H9 (cell line): ENCODE measurements around the gene ARFGAP2. TPM values are rescaled to one million over a fixed set of nuclear protein-coding genes. Genes with fewer than 3 reads are reported as not detected.

Experiments
- DNase-seq: peaks from one replicate; pipeline ENCODE4 v3.0.0-alpha.2; 2017
- H2AFZ ChIP-seq: one replicate; pipeline ENCODE4 v1.6.1; 2013; ENCODE audit warnings: mild to moderate bottlenecking, low read length, control low read depth, moderate library complexity
- H2AK5ac ChIP-seq: 2 replicates; pipeline ENCODE4 v1.6.1; 2013; ENCODE audit warnings: low read length, control low read depth, mixed read lengths; ENCODE audit not compliant: insufficient read length
- H2BK120ac ChIP-seq: one replicate; pipeline ENCODE4 v1.6.1; 2013; ENCODE audit warnings: low read depth, mild to moderate bottlenecking, low read length, control low read depth, inconsistent platforms; ENCODE audit not compliant: poor library complexity, severe bottlenecking
- H2BK12ac ChIP-seq: 2 replicates; pipeline ENCODE4 v1.6.1; 2013; ENCODE audit warnings: low read length, control low read depth, mixed read lengths, low read depth; ENCODE audit not compliant: insufficient read length
- H2BK15ac ChIP-seq: 2 replicates; pipeline ENCODE4 v1.6.1; 2013; ENCODE audit warnings: low read depth, low read length, control low read depth
- H2BK20ac ChIP-seq: one replicate; pipeline ENCODE4 v1.6.1; 2013; ENCODE audit warnings: low read depth, mild to moderate bottlenecking, low read length, control low read depth, inconsistent platforms; ENCODE audit not compliant: poor library complexity, severe bottlenecking
- H2BK5ac ChIP-seq: 2 replicates; pipeline ENCODE4 v1.6.1; 2013; ENCODE audit warnings: low read length, control low read depth, mixed read lengths; ENCODE audit not compliant: insufficient read length
- H3K14ac ChIP-seq: 2 replicates; pipeline ENCODE4 v1.6.1; 2013; ENCODE audit warnings: low read length, control low read depth; ENCODE audit not compliant: insufficient read depth
- H3K18ac ChIP-seq: 2 replicates; pipeline ENCODE4 v1.6.1; 2013; ENCODE audit warnings: low read depth, mild to moderate bottlenecking, mixed read lengths, low read length, control low read depth; ENCODE audit not compliant: insufficient read length
- H3K23ac ChIP-seq: 2 replicates; pipeline ENCODE4 v1.6.1; 2013; ENCODE audit warnings: low read length, control low read depth, mixed read lengths, low read depth; ENCODE audit not compliant: insufficient read length
- H3K23me2 ChIP-seq: 2 replicates; pipeline ENCODE4 v1.6.1; 2013; ENCODE audit warnings: low read depth, mild to moderate bottlenecking, mixed read lengths, low read length, control low read depth; ENCODE audit not compliant: insufficient read length, poor library complexity, severe bottlenecking
- H3K27ac ChIP-seq: 2 replicates; pipeline ENCODE4 v1.5.1; 2013; ENCODE audit warnings: low read length, control low read depth, mixed read lengths, low read depth; ENCODE audit not compliant: insufficient read length
- H3K27me3 ChIP-seq: 2 replicates; pipeline ENCODE4 v1.6.1; 2013; ENCODE audit warnings: low read length, control low read depth, inconsistent platforms; ENCODE audit not compliant: insufficient read depth
- H3K4ac ChIP-seq: 2 replicates; pipeline ENCODE4 v1.6.1; 2013; ENCODE audit warnings: low read depth, mild to moderate bottlenecking, control low read depth, inconsistent platforms, low read length, moderate library complexity
- H3K4me1 ChIP-seq: 2 replicates; pipeline ENCODE4 v1.6.1; 2013; ENCODE audit warnings: low read length, control low read depth, inconsistent platforms; ENCODE audit not compliant: insufficient read depth
- H3K4me2 ChIP-seq: 2 replicates; pipeline ENCODE4 v1.6.1; 2013; ENCODE audit warnings: low read length, control low read depth, mixed read lengths; ENCODE audit not compliant: insufficient read length, insufficient read depth
- H3K56ac ChIP-seq: 2 replicates; pipeline ENCODE4 v1.6.1; 2013; ENCODE audit warnings: low read depth, mild to moderate bottlenecking, mixed read lengths, low read length, control low read depth; ENCODE audit not compliant: insufficient read length
- H3K79me1 ChIP-seq: 2 replicates; pipeline ENCODE4 v1.6.1; 2013; ENCODE audit warnings: low read depth, mild to moderate bottlenecking, moderate library complexity, low read length, control low read depth, inconsistent platforms; ENCODE audit not compliant: insufficient read depth, poor library complexity, severe bottlenecking
- H3K79me2 ChIP-seq: 2 replicates; pipeline ENCODE4 v1.6.1; 2013; ENCODE audit warnings: low read length, control low read depth, inconsistent platforms; ENCODE audit not compliant: insufficient read depth
- H3K9ac ChIP-seq: 2 replicates; pipeline ENCODE4 v1.6.1; 2013; ENCODE audit warnings: low read length, control low read depth, mixed read lengths; ENCODE audit not compliant: insufficient read length; ENCODE audit errors: extremely low read depth
- H3K9me3 ChIP-seq: one replicate; pipeline ENCODE4 v1.6.1; 2013; ENCODE audit warnings: low read depth, low read length, inconsistent platforms; ENCODE audit not compliant: control insufficient read depth
- H3T11ph ChIP-seq: one replicate; pipeline ENCODE4 v1.6.1; 2013; ENCODE audit warnings: mild to moderate bottlenecking, low read length, control low read depth, inconsistent platforms
- H4K20me1 ChIP-seq: one replicate; pipeline ENCODE4 v1.6.1; 2013; ENCODE audit not compliant: control insufficient read depth, insufficient read length, insufficient read depth
- H4K5ac ChIP-seq: 2 replicates; pipeline ENCODE4 v1.6.1; 2013; ENCODE audit warnings: low read depth, mild to moderate bottlenecking, mixed read lengths, low read length, control low read depth; ENCODE audit not compliant: insufficient read length
- H4K8ac ChIP-seq: replicated peaks from 2 replicates; pipeline ENCODE4 v1.6.1; 2013; ENCODE audit warnings: low read length, control low read depth, mixed read lengths, low read depth; ENCODE audit not compliant: insufficient read length
- H4K91ac ChIP-seq: 2 replicates; pipeline ENCODE4 v1.6.1; 2013; ENCODE audit warnings: low read depth, mild to moderate bottlenecking, moderate library complexity, mixed read lengths, low read length, control low read depth; ENCODE audit not compliant: insufficient read length
- H3K27ac Mint-ChIP-seq, 3 experiments: 2 replicates in 2 of 3; 3 replicates in 1 of 3; pipeline ENCODE4 v1.8.0; 2020 to 2021; ENCODE audit warnings: mixed read lengths in 3 of 3, mild to moderate bottlenecking in 1 of 3, moderate library complexity in 1 of 3
- H3K27me3 Mint-ChIP-seq: 2 replicates; pipeline ENCODE4 v1.8.0; 2021; ENCODE audit warnings: low read depth, mild to moderate bottlenecking, moderate library complexity, mixed read lengths
- H3K36me3 Mint-ChIP-seq, 3 experiments: 2 replicates in 2 of 3; 3 replicates in 1 of 3; pipeline ENCODE4 v1.8.0; 2020 to 2021; ENCODE audit warnings: low read depth in 3 of 3, mixed read lengths in 3 of 3; ENCODE audit not compliant: insufficient read depth in 1 of 3
- H3K4me1 Mint-ChIP-seq, 2 experiments: 2 replicates each; pipeline ENCODE4 v1.8.0; 2020; ENCODE audit warnings: mixed read lengths in 2 of 2
- H3K4me3 Mint-ChIP-seq, 2 experiments: 2 replicates in 1 of 2; 3 replicates in 1 of 2; pipeline ENCODE4 v1.8.0; 2020 to 2021; ENCODE audit warnings: mild to moderate bottlenecking in 2 of 2, mixed read lengths in 2 of 2, moderate library complexity in 1 of 2
- H3K9me3 Mint-ChIP-seq, 2 experiments: 2 replicates in 1 of 2; 3 replicates in 1 of 2; pipeline ENCODE4 v1.8.0; 2020; ENCODE audit warnings: mild to moderate bottlenecking in 2 of 2, mixed read lengths in 2 of 2, moderate library complexity in 1 of 2
- CTCF ChIP-seq: fragments of 200-600 bp; sonication (generic); conservative IDR thresholded peaks from 3 replicates; pipeline ENCODE4 v1.8.0; 2021; ENCODE audit warnings: antibody characterized with exemption, mild to moderate bottlenecking
- WGBS: extraction: QIAGEN DNeasy Blood & Tissue Kit; methylation state at CpG from one replicate; pipeline ENCODE4 v1.1.7; 2013; ENCODE audit warnings: missing lambda C conversion rate, low lambda C conversion rate, mixed read lengths; ENCODE audit not compliant: insufficient read length; ENCODE audit errors: extremely low coverage; 5-methylcytosine and 5-hydroxymethylcytosine counted together
- total RNA-seq: library from RNA; stranded (reverse); gene quantifications from 2 replicates; pipeline ENCODE4 v1.2.1, GENCODE V29; 2021

ARFGAP2 gene
- total RNA-seq, 1 experiment from 2014 or later: 72.3 TPM

- H2AFZ ChIP-seq: no peak overlapping the region
- H3K23ac ChIP-seq: no peak overlapping the region
- no peaks in the 10 kb centered on the region for H3K27me3 ChIP-seq
- H2BK20ac ChIP-seq: no peak overlapping the region
- H3K4me2 ChIP-seq: no peak overlapping the region
- Mint-ChIP-seq H3K4me1 (peaks cover 8 to 19% of the 10 kb centered on the region in 2 experiments), H3K36me3 (peaks cover 2 to 11% (median 8%) of the 10 kb centered on the region in 3 experiments; a peak in 6 of 7 replicates), H3K27ac (no peak overlapping the region), H3K9me3 (no peaks in the 10 kb centered on the region), H3K27me3 (no peaks in the 10 kb centered on the region), H3K4me3 (no peak overlapping the region)
- no peak for TF ChIP-seq CTCF
- H3K4me1 ChIP-seq: no peaks in the 10 kb centered on the region
- H2BK15ac ChIP-seq: no peak overlapping the region
- H3K56ac ChIP-seq: no peak overlapping the region
- H4K20me1 ChIP-seq: no peaks in the 10 kb centered on the region
- no peak overlapping the region for H2BK5ac ChIP-seq
- H3K4ac ChIP-seq: no peak overlapping the region
- H3K18ac ChIP-seq: no peak overlapping the region
- no peak overlapping the region for H3T11ph ChIP-seq
- H4K91ac ChIP-seq: no peak overlapping the region
- no peak overlapping the region for H4K5ac ChIP-seq
- H2BK120ac ChIP-seq: no peak overlapping the region
- no peak overlapping the region for H2AK5ac ChIP-seq
- no peak for DNase-seq
- no peaks in the 10 kb centered on the region for H3K9me3 ChIP-seq
- no CpG with 5 or more reads among the region's 4 CpGs for WGBS
- H3K79me2 ChIP-seq: no peaks in the 10 kb centered on the region
- H2BK12ac ChIP-seq: no peak overlapping the region
- H3K27ac ChIP-seq: no peak overlapping the region
- H3K23me2 ChIP-seq: no peaks in the 10 kb centered on the region
- H3K9ac ChIP-seq: no peak overlapping the region
- no peak overlapping the region for H4K8ac ChIP-seq
- no peaks in the 10 kb centered on the region for H3K79me1 ChIP-seq
- H3K14ac ChIP-seq: no peak overlapping the region
Observed at GRCh38 chr11:47139878-47140277, 36.8 kb downstream of the ARFGAP2 start.
